GM21526 (cell line): ENCODE measurements around the gene CDC42EP5.

Experiments used
- ATAC-seq: cut with Tn5 transposase; IDR thresholded peaks from one replicate; pipeline ENCODE4 v1.9.1; 2021; ENCODE audit warnings: moderate library complexity; ENCODE audit not compliant: unreplicated experiment, low FRiP score

CDC42EP5 gene

DNA sequence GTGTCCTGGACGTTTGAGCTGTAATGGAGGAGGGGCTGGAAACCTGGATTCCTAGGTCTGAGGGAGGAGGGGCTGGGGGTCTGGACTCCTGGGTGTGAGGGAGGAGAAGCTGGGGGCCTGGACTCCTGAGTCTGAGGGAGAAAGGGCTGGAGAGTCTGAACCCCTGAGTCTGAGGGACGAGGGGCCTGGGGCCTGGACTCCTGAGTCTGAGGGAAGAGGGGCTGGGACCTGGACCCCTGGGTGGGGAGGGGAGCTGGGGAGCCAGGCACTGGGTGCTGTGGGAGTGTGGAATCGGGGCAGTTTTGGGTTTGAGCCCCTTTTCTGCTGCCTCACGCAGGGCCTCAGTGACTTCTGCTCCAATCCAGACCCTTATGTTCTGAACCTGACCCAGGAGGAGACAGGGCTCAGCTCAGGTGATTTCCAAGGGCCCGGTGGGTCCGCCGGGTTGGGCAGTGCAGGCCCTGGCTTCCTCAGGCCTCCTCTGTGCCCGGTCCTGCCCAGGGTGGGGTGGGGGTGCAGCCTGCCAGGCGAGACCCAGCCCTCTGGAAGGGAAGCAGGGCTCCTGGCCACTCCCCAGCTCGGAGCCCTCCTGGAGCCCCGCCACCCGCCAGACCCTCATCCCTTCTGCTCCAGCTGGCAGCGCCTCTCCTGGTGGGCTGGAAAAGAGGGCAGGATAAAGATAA, 43.4 kb downstream of the CDC42EP5 start:
- no peak for ATAC-seq

DNA sequence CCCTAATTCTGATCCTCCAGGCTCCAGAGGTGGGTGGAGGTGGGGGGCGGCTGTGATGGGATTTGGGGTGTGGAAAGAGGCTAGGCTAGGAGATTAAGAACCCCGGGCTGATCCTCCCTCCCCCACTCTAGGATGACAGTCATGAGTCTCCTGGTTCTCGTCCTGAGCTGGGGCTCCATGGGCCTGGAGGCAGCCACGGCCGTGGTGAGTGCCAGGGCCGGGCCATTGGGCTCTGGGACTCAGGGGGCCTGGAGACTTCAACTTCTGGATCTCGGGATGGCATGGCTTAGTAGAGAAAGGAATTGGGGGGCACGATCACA, 44.0 kb downstream of the CDC42EP5 start:
- no peak for ATAC-seq

DNA sequence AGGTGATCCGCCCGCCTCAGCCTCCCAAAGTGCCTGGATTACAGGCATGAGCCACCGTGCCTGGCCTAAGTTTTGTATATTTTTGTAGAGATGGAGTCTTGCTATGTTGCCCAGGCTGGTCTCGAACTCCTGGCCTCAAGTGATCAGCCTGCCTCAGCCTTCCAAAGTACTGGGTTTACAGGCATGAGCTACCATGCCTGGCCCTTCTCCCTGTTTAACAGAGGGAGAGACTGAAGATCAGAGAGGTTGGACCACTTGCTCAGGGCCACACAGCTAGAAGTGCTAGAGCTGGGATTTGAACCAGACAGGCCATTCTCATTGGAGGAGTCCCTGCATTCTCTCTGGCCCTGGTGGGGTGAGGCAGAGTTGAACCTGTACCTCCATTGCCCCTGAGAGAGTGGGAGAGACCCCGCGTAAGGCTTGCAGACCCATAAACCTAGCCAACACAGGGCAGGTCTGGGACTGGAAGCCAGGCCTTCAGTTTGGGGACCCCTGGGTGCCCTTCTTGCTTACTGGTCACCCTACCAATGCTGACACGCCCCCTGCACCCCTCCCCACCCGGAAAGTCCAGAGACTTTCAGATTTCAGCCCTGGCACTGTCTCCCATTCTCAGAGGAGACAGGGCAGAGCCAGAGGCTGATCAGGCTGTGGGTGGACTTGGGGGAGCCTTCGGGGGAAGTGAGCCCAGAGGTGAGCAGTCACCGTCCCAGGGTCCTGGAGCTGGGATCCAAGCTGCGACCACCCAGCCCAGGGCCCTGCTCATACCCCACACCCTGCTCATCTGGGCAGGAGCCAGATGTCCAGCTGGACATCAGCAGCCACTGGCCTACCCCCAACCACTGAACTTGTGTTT, 44.5 kb downstream of the CDC42EP5 start:
- ATAC-seq: no peak

DNA sequence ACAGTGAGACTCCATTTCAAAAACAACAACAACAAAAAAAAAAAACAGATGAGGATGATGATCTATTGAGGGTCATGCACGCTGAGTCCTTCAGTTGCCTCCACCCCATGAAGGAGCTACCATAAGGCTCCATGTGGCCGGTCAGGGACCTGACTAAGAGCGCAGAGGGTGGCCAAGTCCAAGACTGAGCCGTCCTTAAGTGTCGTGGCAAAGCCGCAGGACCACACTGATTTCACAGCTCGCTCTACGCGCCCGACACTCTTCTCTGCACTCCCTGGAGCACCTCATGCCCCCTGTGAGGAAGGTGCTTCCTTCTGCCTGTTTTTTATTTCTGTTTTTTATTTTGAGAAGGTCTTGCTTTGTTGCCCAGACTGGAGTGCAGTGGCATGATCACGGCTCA, 45.5 kb downstream of the CDC42EP5 start:
- no peak for ATAC-seq

DNA sequence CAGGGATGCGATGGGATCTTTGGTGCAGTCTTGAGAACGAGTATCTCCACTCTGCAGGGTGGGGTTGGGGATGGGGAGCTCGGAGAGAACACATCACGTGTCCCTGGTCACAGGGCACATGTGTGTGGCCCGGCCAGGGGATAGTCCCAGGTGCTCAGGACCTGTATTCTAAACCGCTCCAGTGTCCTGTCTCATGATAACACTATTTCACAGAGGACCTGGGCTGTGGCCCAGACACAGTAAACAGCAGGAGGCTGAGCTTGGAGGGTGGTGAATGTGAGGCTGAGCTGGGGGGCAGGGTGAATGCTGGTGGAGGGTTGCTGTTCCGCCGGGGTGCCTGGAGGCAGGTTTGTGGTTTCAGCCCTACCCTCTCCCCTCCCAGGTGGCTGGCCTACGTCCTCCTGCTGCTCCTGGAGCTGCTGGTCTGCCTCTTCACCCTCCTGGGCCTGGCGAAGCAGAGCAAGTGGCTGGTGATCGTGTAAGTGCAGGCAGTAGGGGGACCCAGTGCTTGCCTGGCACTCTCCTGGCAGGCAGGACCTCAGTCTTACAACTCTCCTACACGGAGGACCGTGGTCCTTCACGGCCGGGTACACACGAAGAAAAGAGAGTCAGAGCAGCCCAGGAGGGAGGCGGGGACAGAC, 46.7 kb downstream of the CDC42EP5 start:
- no peak for ATAC-seq

DNA sequence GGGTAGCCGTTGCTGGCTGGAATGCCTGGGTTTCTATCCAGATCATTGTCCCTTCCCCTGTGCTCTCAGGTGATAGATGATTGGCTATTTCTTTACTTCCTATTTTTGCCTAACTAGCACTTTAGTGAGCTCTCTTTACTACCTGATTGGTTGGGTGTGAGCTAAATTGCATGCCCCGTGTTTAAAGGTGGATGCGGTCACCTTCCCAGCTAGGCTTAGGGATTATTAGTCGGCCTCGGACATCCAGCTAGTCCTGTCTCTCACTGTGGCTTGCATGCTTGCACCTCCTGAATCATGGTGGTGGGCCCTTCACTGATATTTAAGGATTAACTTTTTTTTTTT, 47.7 kb downstream of the CDC42EP5 start:
- no peak for ATAC-seq

DNA sequence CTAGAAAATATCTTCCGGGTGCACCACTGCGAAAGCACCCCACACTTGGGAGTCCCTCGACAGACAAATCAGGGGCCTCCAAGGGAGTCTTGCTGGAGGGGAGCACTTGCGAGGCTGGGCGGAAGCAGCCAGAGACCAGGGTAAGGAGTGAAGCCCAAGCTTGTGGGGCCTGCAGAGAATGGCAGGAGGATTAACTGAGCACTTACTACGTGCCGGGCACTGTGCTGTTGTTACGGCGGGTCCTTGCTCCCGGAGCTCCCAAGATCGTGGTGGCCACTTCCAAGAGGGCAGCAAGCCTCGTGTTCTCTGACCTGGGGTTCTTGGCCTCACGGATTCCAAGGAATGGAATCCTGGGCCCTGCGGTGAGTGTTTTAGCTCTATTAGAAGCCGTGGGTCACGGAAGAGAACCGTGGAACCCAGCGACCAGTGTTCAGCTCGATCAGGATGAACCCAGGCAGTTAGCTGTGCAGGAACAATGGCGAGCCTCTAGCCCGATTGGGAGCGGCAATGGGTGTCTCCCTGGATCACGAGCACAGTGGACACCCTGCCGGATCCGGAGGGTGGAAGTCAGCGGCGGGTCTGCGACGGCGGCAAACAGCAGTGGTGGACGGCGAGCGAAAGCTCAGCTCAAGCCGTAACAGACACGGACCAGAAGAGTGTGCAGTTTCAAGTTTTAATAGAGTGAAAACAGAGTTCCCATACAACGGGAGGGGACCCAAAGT, 48.3 kb downstream of the CDC42EP5 start:
- ATAC-seq: no peak

DNA sequence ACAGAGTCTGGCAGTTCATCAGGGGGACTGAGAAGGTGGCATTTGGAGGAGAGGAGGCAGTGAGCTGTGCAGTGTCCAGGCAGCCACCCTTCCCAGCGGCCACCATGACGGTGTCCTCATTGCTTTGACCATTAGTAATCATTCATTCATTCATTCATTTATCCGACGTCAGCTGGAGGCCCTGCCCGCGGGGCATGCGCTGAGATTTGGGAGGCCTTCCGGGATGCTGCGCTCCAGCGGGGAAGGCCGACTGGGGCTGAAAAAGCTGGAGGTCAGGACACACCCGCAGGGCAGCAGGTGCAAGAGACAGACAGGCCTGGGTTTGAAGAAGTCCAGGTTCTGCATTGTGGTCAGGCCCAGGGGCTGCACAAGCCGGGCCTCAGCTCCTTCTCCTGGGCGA, 48.9 kb downstream of the CDC42EP5 start:
- no peak for ATAC-seq

DNA sequence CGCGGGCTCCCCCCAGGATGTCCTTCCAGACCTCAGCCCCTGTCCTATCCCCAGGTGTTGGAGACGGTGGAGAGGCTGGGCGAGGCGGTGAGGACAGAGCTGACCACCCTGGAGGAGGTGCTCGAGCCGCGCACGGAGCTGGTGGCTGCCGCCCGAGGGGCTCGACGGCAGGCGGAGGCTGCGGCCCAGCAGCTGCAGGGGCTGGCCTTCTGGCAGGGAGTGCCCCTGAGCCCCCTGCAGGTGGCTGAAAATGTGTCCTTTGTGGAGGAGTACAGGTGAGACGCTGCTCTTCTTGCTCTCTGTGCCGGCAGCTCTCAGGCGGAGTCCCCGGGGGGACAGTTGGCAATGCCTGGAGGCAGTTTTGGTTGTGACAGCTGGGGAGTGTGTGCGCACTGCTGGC, 51.0 kb downstream of the CDC42EP5 start:
- ATAC-seq: no peak

DNA sequence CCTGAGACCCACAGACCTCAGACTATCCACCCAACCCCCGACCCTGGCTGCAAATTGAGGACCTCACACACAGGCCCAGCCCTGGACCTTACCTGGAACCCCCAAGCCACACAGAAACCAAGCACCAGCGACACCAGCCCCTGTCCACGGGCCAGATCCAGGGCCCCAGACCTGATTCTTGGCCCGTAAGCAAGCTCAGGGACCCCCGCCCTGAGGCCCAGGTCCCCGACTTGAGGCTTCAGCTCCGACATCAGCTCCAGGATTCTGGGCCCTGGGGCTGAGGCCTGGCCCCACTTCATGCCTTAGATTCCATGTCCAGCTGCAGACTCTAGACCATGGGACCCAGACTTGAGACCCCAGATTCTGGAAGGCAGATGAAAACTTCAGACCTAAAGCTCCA, 51.6 kb downstream of the CDC42EP5 start:
- no peak for ATAC-seq

DNA sequence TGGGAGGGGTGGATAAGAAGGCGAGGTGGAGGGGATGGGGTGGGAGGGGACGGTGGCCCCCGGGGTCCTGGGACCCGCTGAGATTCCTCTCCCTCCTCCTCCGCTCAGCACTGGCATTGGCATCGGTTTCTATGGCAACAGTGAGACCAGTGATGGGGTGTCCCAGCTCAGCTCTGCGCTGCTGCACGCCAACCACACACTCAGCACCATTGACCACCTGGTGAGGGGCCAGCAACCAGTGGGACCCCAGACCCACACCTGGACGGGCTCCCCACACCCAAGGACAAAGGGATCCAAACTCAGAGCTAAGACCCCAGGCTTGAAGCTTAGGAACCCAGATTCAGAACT, 52.0 kb downstream of the CDC42EP5 start:
- ATAC-seq: no peak

DNA sequence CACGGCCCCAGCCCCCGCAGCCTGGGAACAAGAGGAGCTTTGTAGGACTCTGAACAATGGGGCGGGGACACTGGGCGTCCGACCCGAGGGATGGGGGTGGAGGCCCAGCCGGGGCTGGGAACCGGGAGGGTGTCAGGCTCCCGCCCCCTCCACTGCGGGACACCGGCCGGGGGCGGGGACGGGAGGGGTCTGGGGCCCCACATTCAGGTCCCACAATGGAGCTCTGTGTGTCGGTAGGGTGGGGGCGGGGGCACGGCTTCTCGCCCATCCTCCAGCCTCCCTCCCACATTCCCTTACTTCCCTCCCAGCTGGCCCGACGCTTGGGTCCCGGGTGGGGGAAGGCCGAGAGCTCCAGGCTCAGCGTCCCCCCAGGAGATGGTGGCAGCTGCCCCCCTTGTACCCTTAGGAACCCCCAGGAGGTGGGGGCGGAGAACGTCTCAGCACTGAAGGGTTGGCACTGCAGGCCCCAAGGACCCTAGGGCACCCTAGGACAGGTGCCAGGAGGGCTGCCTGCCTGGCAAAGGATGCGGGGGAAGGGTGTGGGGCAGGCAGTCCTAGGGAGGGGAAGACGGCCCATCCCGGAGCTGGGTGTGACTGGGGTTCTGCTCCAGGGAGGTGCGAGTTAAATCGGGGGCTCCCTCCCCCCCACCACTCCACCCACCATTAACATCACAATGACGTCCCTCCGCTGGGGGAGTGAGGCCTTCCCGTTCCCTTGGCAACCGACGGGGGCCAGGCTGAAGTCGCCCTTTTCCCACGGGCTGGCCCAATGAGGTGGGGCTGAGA, 52.5 kb downstream of the CDC42EP5 start:
- no peak for ATAC-seq

DNA sequence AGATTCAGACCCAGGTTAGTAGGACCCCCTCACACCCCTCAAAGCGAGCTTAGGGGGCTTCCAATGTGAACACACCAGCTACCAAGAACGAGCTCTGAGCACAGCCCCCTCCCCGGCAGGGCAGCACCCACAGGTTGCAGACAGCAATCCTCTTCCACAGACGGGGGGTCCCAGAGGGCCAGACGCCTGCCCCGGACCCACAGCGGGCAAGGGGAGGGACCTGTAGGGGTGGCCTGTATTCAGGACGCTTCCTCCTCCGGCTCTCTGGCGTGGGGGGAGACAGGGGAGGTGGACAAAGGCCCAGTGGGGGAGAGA, 53.1 kb downstream of the CDC42EP5 start:
- no peak for ATAC-seq

DNA sequence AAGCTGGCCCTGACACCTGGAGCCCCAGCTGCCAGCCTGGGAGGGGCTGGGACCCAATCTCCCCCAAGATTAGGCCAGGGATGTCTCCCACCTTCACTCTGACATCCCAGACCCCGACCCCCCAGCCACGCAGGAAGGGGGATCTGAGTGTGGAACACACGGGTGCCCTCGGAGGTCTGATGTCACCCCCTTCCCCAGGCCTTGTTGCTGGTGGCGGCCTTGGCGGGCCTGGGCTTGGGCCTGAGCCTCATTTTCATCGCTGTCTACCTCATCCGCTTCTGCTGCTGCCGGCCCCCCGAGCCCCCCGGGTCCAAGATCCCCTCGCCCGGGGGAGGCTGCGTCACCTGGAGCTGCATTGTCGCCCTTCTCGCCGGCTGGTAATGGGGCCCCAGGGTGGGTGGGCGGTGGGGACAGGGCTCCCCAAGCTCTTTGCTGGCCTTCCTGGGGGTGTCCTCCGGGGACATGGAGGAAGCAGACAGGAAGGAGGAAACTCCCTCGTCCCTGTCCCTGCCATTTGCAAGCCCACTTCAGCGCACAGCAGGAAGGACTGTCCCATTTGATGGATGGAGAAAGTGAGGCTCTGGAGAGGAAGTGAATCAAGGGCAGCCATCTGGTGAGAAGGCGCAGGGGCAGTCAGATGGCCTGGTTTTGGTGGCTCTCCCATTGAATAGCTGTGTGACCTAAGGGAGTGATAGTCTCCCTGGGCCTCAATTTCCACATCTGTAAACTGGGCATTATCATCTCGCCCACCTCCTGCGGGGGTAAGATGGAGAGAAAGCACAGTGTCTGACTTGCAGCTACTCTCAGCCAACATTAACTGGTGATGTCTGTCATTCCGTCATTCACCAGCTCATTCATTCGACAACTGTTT, 53.9 kb downstream of the CDC42EP5 start:
- no peak for ATAC-seq

DNA sequence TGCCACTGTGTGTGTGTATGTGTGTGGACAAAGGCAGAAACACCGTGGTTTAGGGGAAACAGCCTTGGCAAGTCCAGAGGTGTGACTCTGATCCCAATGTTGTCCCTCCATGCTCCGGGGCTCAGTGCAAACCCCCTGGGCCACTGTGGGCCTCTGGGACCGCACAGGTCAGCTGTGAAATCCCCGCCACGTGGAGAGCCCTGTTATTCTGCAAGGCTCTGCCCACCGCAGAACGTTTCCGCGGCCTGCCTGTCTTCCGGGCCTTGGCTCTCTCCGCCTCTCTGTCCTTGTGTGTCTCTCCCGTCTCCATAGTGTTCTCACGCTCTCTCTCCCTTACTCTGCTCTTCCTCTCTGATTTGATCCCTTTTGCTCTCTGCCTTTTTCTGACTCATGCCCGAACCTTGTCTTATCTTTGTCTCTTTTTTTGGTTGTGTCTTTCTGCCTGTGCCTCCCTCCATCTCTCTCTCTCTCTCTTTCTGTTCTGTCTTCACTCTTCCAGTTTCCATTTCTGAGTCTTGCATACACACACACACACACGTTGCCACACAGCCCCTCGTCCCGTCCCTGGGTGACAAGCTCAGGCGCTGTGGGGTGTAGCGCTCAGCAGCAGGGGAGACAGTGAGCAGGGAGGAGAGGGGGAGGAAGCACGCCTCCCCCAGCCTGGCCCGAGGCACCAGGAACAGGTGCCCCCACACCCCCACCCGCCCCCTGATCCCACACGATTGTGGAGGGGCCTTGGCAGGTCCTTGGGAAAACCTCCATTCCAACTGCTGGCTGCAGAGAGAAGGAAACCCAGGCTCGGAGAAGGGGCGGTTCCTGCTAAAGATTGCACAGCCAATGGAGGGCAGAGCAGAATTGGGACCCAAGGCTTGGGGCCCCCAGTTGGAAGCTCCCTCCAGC, 54.8 kb downstream of the CDC42EP5 start:
- no peak for ATAC-seq

DNA sequence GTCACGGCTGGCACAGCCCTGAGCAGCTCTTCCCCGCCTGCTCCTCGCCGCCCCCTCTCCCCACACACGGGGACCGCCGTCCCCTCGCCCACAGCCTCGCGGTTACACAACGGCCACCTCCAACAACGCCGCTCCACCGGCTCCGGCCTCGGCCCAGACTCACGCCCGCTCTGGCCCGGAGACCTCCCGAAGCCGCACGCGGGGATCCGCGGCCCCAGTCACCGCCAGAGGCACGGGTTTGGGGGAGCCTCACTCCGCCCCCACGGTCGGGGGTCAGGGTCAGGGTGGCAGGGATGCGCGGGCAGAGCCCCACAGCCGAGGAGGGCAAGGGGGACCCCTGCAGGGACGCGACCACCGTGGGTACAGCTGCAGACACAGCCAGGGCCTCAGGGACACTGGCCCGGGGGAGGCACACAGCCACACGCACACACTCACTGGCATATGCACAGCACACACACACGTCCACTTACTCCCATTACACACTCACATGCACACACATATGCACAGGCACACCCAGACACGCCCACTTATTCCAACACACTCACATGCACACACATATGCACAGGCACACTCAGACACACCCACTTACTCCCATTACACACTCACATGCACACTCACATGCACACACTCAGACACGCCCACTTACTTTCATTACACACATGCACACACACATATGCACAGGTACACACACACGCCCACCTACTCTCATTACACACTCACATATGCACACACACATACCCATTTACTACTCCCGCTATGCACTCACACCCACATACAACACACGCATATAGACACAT, 56.2 kb downstream of the CDC42EP5 start:
- ATAC-seq: no peak

DNA sequence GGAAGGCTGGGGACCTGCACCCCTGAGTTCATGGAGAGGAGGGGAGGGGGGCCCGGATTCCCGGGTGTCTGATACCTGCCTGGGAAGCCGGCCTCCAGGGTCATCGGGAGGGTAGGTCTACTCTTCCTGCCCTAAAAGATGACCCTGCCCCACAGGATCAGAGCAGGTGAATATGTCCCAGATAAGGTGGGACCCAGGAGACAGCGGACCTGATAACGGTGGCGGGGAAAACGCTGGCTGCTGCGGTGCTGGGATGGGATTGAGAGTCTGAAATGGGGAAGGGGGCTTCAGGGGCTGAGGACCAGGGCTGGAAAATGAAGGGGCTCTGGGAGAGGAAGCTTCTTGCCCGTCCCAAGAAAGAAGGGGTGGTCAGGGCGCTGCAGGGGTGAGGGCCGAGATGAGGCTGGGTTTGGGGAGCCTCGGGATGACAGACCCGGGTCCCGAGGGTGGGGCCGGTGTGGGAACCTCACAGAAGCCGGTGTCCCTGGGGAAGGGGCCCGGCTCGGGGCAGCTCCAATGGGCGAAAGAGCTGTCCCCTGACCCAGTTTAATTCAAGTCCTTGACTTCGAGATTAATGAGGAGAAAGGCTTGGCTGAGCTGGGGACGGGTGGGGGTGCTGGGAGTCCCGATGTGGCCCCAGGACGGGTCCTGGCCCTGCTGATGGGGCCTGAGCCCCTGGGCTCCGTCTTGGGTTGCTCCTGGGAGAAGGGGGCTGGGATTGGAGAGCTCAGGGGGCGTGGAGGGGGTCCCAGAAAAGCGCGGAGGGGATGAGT, 57.0 kb downstream of the CDC42EP5 start:
- no peak for ATAC-seq
